GM19023 (cell line): ENCODE data around the gene FITM2.
"Not testable (repeated sequence)": the region's sequence is repeated elsewhere in the genome, so short reads cannot be mapped to it uniquely, and the experiment has no call there.

Experiments
- ATAC-seq: cut with Tn5 transposase; IDR thresholded peaks from one replicate; pipeline ENCODE4 v1.9.1; 2021; ENCODE audit warnings: mild to moderate bottlenecking, moderate library complexity; ENCODE audit not compliant: unreplicated experiment

The FITM2 gene

DNA sequence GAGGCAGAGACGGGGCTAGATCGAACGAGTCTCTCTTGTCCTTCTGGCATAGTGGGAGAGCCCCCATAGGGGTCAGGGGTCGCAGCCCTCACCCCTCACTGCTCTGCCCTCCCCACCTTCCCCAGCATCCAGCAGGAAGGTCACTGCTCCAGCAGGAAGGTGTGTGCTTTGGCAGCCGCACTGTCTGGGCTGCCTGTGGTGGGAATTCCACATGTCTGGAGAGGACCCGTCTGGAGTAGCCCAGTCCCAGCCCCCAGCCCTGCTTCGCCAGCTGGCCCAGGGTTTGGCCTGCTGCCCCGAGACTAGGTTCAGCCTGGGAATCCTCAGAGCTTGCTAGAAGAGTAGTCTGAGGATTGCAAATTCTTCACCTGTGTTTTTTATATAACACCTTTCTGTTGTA is 23.3 kb upstream of the FITM2 start:
- ATAC-seq, result no peak

DNA sequence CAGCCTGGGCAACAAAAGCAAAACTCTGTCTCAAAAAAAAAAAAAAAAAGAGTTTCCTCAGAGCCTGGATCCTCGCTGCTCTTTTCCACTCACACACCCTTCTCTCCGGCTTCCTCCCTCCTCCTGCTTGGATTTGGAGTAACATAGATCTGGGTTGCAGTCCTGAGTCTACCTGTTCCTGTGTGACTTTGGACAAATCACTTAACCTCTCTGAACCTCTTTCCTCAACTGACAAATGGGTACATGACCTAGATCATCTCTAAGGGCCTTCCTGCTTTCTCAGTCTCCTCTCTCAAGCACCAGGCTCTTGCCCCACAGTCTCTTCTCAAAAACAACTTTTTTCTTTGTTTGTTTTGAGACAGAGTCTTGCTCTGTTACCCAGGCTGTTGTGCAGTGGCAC is 20.2 kb upstream of the FITM2 start:
- ATAC-seq, result no peak

DNA sequence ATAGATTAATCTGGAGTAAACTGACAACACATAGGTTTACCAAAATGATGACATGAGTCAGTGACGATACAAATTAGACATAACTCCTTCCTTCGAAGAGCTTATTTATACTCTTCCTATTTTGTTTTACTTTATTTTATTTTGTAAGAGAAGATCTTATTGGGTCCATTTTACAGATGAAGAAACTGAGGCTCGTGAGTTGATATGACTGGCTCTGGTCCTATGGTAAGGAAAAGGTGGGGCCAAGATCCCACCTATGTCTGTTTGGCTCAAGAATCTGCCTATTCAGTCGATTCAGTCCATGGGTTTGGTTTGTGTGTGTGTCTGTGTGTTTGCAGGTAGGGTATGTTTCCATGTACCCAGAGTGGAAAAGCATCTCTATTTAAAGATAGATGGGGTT is 17.4 kb upstream of the FITM2 start:
- ATAC-seq, result no peak

DNA sequence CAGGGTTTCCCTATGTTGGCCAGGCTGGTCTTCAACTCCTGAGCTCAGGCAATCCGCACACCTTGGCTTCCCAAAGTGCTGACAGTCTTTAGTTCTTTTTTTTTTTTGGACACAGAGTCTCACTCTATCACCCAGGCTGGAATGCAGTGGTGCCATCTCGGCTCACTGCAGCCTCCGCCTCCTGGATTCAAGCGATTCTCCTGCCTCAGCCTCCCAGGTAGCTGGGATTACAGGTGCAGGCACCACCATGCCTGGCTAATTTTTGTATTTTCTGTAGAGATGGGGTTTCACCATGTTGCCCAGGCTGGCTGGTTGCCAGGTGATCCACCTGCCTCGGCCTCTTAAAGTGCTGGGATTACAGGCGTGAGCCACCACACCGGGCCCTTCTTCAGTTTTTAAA is 16.7 kb upstream of the FITM2 start:
- not testable (repeated sequence) for ATAC-seq

DNA sequence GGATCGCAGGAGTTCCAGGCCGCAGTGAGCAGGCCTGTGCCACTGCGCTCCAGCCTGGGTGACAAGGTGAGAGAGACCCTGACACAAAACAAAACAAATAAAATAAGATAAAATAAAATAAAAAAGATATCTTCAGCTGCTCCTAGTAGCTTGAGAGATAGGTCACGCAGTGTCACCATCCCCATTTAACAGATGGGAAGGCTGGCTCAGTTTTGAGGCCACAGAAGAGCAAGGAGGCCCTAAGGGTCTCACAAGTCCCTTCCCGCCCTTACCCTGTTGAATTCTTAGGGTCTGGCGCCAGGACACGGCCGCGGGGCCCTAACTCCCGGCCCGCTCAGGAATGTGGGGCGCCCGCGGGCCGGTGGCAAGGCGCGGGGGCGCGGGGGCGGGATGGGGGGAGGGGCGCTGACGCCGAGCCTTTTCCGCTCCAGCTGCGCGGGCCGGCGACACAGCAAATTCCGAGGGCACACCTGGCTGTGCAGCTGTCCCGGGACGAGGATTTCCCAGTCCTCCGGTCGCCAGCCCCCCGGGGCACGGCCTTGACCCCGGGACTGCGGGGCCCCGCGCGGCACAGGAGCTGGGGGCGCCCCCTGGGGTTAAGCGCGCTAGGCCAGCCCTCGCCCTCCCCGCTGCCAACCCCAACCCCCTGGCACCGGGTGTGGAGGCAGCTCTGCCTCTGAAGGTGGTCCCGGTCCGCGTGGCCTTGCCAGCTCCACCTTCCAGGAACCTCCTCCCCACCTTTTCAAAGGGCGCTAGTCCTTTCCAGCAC is 15.6 kb upstream of the FITM2 start:
- no peak for ATAC-seq

DNA sequence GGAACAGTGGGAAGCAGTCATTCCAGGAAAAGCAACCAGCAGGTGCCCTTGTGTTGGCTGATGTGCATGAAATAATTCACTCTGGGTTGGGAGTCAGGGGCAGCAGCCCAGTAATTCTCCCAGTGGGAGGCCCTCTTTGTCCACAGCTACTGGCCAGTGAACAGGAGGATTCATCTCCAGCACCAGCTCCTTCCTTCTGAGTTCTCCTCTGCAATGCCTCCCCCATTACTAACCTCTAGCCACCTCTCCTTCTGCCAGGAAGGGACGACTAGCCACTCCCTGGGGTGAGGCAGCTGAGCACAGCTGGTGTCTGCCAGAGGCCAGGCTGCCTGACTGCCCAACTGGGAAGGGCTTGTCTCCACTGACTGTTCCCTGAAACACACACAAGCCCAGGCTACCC is 13.3 kb upstream of the FITM2 start:
- ATAC-seq, result no peak

DNA sequence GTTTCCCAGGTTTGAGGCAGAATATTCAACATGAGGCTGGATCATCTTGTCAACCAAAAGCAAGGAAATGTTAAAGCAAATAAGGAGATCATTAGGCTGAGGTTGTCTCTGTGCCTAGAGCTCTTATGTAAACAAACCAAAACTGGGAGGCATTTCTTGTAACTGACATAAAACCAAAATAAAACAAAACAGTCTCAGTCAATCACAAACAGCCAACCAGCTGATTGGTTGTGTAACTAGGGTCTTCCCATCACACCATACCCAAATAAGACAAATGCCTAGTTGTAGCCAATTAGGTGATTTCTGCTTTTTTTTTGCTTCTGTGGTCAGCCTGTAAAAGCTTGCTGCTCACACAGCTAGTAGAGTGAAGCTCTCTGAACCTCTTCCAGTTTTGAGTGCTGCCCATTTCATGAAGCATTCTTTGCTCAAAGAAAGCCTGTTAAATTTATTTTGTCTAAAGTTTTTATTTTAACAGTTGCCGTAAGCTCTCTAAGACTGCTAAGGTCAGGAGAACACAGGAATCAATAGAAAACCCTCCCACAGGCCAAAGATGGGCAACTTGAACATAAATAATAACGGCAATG is 8.9 kb upstream of the FITM2 start:
- no peak for ATAC-seq

DNA sequence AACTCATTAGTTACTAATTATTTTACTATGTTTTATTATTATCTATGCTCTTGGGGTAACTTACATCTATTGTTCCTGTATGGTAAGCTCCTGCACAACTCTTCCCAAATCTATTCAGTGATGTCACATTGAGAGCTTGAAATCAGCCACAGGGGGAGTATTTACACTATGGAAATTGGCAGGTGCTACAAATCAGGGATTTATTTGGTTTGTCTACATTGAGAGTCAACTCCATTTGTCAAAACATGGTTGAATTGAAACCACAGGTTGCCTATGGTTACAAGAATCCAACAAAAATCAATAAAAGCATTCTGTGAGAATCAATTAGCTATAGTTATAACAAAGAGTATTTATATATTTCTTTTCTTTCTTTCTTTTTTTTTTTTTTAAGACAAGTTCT is 3.9 kb upstream of the FITM2 start:
- no peak for ATAC-seq

DNA sequence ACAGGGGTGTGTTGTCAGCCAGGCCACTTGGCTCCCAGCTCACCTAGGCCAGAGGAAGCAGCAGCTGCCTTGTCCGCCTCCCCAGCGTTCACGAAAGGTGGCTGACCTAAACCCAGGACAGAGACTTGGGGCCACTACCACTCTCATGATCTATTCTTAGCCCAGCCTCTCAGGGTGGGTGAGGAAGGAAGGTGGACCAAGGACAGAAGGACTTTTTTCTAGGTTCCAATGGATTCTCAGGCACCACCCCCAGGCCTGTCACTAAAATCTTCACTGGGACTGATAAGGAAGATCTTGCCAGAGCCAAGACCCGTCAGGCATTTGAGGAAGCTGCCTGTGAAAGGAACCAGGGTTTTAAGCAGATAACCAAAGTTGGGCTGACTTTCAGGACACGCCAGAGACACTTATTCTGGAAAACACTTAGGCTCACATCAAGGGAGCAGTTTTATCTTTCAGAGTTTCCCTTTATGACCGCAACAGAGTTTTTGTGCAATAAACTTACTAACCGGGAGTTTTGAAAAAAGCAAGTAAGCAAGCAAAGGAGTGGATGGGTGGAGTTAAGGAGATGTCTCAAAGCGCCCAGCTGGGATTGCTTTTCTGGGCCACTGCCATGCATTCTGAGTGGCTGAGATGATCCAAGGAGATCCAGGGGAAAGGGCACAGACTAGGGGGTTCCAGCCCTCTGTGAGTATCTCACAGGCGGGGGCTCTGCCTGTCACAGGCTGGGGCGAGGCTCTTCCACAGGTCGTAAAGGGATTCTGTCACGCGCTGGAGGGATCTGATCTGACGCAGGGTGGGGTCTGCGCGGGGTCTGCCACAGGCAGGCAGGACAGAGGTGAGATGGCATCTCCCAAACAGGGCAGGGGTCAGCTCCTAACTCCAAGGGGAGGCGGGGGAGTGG is 989 bp downstream of the FITM2 start:
- no peak for ATAC-seq

DNA sequence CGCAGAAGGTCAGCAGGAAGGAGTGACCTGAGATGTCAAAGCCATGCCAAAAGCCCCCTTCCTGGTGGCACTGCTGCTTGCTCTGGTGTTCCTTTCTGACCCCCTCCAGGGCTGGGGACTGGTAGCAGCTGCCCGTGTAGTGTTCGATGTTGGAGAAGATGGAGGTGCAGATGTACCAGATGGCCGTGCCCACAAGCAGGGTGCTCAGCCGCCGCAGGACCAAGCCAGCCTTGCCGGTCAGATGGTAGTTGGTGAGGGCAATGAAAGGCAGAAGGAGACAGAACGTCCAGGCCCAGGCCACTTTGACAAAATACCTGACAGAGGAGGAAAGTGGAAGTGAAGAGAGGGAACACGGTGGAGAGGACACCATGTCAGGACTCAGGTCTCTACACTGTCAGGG is 4.1 kb downstream of the FITM2 start:
- ATAC-seq, result no peak

DNA sequence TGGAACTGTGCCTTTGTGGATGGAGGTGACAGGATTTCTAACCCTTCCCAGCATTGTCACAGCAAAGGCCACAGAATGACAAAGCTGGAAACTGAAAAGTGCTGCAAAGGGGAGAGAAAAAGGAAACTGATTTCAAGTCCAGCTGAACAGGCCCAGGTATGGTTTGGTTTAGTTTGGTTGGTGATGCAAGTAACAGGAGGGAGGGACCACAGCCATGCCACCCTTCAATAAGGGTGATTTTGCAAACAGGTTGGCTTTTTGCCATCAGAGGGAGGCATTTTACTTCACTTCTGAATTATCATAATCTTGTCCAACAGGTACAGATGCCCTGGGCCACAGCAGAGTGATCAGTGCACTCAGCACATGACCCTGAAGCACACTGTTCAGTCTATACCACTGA is 6.6 kb downstream of the FITM2 start:
- ATAC-seq, result no peak

DNA sequence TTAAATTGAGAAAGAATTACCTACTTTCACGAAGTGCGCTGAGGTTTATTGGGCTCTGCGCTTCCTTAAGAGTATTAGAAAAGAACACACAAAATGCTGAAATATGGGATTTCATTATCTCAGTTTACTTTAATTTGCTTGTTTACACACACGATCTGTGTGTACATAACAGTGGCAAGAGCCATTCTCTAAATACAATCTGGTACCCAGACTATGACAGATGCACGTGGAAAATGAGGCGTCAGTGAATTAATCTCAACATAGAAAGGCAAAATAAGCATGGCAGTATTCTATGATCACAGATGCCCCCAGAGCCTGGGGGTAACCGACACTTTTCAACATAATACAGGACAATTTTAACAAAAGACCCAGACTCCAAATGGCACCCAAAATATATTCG is 8.3 kb downstream of the FITM2 start:
- ATAC-seq, result no peak

DNA sequence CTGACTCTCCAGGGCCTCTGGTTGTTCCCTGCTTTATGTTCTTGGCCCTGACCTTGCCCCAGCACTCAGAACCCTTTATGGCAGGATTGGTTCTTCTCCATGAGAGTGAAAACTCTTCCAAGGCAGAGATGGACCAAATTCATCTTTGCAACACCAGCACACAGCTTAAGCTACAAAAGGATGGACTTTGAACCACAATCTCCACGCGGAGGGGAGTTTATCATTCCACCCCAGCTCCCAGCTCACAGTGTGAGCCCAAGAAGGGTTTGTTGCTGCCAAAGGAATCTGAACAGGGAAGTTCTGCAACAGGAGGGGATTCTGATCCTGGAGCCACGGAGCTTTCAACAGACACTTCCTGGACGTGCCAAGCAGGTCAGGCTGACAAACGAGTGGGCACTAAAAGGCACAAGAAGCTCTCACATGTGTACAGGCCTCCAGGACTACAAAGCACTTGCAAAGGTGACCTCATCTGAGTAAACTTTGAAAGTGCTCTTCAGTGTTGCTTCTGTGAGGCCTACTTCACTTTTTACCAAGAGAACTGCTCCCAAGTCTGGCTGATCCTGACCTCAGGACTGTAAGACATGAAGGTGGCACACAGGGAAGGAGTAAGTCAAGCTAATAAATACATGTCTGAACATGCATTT is 8.9 kb downstream of the FITM2 start:
- ATAC-seq, result no peak

DNA sequence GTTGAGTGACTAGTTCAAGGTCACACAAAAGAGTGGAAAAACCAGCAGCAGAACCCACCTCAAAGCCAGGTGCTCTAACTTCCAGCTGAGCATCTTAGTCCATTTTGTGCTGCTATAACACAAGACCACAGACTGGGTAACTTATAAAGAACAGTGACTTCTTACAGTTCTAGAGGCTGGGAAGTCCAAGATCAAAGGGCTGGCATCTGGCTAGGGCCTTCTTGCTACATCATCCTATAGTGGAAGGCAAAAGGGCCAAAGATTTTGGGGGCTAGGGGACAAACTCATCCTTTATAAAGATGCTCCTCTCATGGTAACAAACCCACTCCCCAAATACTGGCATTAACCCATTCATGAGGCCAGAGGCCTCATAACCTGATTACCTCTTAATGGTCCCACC is 9.7 kb downstream of the FITM2 start:
- ATAC-seq, result no peak

DNA sequence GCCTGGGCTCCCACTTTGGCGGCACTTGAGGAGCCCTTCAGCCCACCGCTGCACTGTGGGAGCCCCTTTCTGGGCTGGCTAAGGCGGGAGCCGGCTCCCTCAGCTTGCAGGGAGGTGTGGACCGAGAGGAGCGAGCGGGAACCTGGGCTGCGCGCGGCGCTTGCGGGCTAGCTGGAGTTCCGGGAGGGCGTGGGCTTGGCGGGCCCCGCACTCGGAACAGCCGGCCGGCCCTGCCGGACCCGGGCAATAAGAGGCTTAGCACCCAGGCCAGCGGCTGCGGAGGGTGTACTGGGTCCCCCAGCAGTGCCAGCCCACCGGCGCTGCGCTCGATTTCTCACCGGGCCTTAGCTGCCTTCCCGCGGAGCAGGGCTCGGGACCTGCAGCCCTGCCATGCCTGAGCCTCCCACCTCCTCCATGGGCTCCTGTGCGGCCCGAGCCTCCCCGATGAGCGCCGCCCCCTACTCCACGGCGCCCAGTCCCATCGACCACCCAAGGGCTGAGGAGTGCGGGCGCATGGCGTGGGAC is 11.9 kb downstream of the FITM2 start:
- not testable (repeated sequence) for ATAC-seq

DNA sequence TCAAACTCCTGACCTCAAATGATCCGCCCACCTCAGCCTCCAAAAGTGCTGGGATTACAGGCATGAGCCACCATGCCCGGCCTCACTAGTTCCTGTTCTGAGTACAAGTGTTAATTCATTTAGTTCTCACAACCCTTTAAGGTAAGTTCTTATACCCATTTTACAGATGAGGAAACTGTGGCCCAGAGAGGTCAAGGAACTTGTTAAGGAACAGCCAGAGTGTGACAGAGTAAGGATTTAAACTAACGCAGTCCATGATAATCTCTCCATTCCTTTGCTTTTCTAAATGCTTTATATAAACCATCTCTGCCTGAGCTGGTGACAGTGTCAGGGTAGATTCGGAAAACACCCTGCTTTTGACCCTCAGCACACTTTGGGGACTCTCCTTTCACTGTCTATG is 13.3 kb downstream of the FITM2 start:
- no peak for ATAC-seq

DNA sequence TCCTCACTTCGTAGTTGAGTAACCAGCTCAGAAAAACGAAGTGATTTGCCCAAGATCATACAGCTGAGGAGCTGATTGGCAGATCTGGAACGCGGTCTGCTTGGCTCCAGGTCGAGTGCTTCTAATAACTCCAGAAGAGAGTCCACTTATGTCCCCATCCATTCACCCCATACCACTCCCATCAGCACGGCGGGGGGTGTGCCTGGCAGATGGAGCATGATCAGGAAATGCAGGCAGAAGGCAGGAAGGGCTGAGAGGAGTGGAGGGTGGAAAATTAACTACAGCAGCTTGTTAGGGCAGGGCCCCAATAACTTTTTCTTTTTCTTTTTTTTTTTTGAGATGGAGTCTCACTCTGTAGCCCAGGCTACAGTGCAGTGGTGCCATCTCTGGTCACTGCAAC is 15.0 kb downstream of the FITM2 start:
- ATAC-seq, result no peak

DNA sequence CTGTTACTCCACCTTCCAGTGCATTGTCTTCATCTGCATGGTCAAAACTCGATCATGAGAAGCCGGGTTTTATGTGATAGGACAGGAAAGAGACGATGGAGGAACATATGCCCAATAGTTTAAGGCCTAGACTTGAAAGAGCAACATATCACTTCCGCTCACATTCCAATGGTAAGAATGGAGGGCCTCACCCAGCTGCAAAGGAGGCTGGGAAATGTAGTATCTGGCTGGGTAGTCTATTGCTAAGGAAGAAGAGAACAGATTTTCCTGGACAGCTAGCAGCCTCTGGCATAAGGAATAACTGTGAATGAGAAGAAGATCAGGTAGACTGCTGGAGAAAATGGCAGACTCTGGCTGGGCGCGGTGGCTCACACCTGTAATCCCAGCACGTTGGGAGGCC is 19.2 kb downstream of the FITM2 start:
- no peak for ATAC-seq

DNA sequence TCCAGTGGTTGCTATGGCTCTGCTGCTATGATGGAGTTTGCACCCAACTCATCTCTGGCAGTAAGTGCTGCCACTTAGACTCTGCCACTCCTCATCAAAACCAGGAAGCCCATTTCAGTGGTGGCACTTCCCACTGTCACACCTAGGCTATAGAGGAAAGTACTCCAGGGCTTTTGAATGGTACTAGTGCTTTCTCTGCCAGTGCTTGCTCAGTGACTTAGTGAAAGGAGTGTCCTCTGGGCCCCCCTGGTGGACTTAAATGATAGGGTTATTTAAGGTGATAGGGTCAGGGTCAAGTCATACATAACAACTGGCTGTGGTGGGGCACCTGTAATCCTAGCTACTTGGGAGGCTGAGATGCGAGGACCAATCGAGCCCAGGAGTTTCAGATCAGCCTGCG is 22.8 kb downstream of the FITM2 start:
- no peak for ATAC-seq

DNA sequence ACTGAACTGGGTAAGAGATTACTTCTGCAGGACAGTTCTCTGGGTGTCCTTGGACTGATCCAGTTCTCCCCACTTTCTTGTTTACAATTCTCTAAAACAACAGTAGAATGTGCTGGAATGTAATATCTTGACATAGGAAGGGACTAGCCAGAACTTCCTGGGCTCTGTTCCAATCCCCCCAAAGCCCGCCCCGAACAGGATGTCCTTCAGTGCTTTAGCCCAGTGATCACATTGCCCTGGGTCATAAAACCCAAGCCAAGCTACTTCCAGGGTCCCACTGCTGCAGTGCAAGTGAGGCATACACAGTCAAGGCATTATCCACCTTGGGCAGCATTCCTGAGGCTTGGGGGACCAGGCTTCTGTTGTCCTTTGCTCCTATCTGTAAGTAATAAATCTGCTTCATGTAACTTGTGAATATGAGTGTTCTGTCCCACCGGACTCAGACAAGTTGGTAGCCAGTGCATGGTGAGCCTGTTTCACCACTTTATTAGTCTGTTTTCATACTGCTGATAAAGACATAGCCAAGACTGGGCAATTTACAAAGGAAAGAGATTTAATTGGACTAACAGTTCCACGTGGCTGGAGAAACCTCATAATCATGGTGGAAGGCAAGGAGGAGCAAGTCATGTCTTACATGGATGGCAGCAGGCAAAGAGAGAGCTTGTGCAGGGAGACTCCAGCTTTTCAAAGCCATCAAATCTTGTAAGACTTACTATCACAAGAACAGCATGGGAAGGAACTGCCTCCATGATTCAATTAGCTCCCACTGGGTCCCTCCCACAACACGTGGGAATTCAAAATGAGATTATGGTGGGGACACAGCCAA is 23.5 kb downstream of the FITM2 start:
- ATAC-seq, result no peak
